Skeletal muscle tissue (tissue), 4 donors: ENCODE data around the gene CCBE1. TPM values are rescaled to one million over a fixed set of nuclear protein-coding genes. Genes with fewer than 3 reads are reported as not detected.
"Not testable (repeated sequence)": the region's sequence is repeated elsewhere in the genome, so short reads cannot be mapped to it uniquely, and the experiment has no call there.

Source experiments
- H3K27ac ChIP-seq: one replicate; pipeline ENCODE4 v1.7.0; 2013; ENCODE audit warnings: mild to moderate bottlenecking, low read depth, low read length, inconsistent platforms
- H3K27me3 ChIP-seq, 3 donors: one replicate each; pipeline ENCODE4 v1.7.0; 2013; ENCODE audit warnings: low read length in 3 of 3; ENCODE audit not compliant: control insufficient read depth in 3 of 3, insufficient read depth in 3 of 3
- H3K36me3 ChIP-seq, 3 donors: one replicate each; pipeline ENCODE4 v1.7.0; 2013; ENCODE audit warnings: low read length in 3 of 3; ENCODE audit not compliant: control insufficient read depth in 3 of 3, insufficient read depth in 3 of 3
- H3K4me1 ChIP-seq, 3 donors: one replicate each; pipeline ENCODE4 v1.7.0; 2013; ENCODE audit warnings: low read length in 3 of 3, mild to moderate bottlenecking in 3 of 3; ENCODE audit not compliant: control insufficient read depth in 3 of 3, insufficient read depth in 3 of 3
- H3K4me3 ChIP-seq, 3 donors: one replicate each; pipeline ENCODE4 v1.7.0; 2013; ENCODE audit warnings: low read length in 3 of 3
- H3K9ac ChIP-seq, 3 donors: one replicate each; pipeline ENCODE4 v1.7.0; 2013; ENCODE audit warnings: low read length in 3 of 3, mild to moderate bottlenecking in 3 of 3, moderate library complexity in 2 of 3, low read depth in 1 of 3
- H3K9me3 ChIP-seq, 3 donors: one replicate each; pipeline ENCODE4 v1.7.0; 2013; ENCODE audit warnings: low read length in 3 of 3; ENCODE audit not compliant: control insufficient read depth in 3 of 3
- total RNA-seq: library from RNA; depleted of rRNA; stranded (reverse); fragments of >200 nt; gene quantifications from one replicate; pipeline ENCODE4 v1.2.3, GENCODE V29; 2014
- donor health status: Osteomylitis.

Gene CCBE1
- total RNA-seq, 1 donor from 2014 or later, result 2.6 TPM

DNA sequence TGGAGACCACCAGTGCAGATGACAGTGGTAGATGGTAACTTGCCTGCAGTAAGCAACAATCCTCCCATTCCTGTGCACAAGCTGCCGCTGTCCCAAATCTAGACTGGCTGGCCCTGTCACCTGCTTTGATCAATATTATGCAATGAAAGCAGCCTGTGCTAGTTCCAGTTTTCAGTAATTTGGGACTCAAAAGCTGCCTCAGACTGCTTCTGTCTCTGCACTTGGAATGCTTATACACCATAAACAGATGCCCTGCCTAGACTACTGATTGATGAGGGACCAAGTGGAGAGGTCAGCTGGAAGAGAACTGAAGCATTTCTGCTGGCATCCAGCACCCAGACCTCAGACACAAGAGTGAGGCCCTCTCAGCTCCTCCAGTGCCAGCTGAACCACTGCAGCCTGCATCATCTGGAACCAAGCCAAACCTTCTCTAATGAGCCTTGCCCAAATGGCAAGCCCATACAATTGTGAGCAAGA is 24.9 kb downstream of the CCBE1 start:
- Histone ChIP-seq H3K9ac (no peak overlapping the region), H3K36me3 (no peaks in the 10 kb centered on the region), H3K9me3 (no peaks in the 10 kb centered on the region), H3K4me3 (no peak overlapping the region), H3K4me1 (no peaks in the 10 kb centered on the region), H3K27ac (no peak overlapping the region), H3K27me3 (no peaks in the 10 kb centered on the region)

DNA sequence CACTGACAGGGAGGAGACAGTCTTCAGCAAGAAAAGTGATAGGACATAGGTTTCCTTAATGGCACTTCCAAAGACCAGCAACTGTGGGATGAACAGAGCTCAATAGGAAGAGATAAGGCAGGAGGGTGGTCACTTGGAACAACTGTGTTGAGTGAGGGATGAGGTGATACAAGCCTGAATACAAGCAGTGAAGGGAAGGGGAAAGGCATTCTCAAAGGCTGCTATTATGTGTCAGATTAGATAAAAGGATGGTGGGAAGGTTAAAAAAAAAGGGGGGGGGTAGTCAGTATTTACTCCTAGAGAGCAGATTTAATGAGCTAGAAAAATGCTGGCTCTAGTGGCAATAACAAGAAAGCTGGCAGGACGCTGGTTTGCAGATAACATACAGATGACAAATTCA is 25.7 kb downstream of the CCBE1 start:
- no peaks in the 10 kb centered on the region for H3K27me3 ChIP-seq
- no peaks in the 10 kb centered on the region for H3K9me3 ChIP-seq
- H3K27ac ChIP-seq, result no peak overlapping the region
- H3K9ac ChIP-seq, result no peak overlapping the region
- no peak overlapping the region for H3K4me3 ChIP-seq
- H3K36me3 ChIP-seq, result no peaks in the 10 kb centered on the region
- H3K4me1 ChIP-seq, result no peaks in the 10 kb centered on the region

DNA sequence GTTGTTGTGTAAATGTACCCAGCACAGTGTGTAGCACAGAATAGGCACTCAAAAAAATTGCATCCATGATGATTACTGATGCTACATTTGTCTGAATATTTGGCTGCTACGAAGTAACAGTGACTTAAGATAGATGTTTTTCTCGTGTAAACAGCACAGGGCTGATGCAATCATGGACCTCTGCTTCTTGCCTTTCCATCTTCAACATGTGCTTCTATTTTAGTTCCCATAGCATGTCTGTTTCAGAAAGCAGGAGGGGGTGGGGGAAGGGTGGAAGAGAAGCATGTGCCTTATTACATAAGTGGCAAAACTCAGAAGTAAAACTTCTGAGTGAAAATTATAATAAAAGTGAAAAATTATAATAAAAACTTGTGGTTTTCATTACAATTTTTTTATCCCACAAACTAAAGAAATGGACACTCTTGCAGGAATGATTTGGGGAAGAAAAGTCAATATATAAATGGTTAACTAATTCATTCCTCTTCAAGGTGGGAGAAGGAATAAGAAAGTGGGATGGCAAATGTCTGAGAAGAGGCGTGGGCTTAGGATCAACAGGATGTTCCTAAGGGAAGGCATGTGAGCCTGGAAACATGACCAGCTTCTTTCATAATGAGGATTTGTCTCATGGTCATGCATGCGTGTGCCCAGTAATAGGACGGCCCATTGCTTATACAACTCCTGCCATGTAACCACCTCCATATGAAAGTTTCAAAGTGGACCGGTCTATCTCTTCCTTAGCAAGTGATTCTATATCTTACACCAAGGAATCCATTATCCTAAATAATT is 27.2 kb downstream of the CCBE1 start:
- Histone ChIP-seq H3K27me3 (no peaks in the 10 kb centered on the region), H3K9me3 (no peaks in the 10 kb centered on the region), H3K4me3 (no peak overlapping the region), H3K4me1 (no peaks in the 10 kb centered on the region), H3K27ac (no peak overlapping the region), H3K36me3 (no peaks in the 10 kb centered on the region), H3K9ac (no peak overlapping the region)

DNA sequence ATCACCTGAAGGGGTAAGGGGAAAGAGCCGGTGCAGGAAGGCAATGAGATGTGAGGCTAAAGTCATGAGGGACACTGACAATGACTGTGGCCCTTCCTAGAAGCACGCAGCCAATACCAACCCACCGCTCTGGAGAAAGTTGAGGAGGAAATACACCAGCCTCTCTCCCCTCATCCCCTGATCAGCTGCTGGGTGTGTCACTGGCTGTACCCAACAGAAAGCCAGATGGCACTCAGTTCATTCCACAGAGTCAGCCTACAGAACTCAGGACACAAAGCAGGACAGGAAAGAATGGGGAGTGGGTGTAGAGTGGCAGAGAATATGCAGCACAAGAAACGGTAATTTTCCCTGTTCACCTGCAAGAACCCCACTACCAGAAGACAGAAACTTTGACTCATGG is 29.7 kb downstream of the CCBE1 start:
- no peak overlapping the region for H3K27ac ChIP-seq
- no peak overlapping the region for H3K4me3 ChIP-seq
- no peaks in the 10 kb centered on the region for H3K9me3 ChIP-seq
- no peaks in the 10 kb centered on the region for H3K36me3 ChIP-seq
- H3K9ac ChIP-seq, result no peak overlapping the region
- no peaks in the 10 kb centered on the region for H3K4me1 ChIP-seq
- H3K27me3 ChIP-seq, result no peaks in the 10 kb centered on the region

DNA sequence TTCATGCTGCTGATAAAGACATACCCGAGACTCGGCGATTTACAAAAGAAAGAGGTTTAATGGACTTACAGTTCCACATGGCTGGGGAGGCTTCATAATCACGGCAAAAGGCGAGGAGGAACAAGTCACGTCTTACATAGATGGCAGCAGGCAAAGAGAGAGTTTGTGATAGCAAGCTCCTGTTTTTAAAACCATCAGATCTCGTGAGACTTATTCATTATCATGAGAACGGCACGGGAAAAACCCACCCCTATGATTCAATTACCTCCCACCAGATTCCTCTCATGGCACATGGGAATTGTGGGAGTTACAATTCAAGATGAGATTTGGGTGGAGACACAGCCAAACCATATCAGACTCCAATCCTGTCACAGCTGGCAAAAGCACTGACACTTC is 31.2 kb downstream of the CCBE1 start:
- H3K27ac ChIP-seq, H3K36me3 ChIP-seq, H3K9me3 ChIP-seq, H3K4me3 ChIP-seq, H3K9ac ChIP-seq, H3K27me3 ChIP-seq, H3K4me1 ChIP-seq: not testable (repeated sequence)

DNA sequence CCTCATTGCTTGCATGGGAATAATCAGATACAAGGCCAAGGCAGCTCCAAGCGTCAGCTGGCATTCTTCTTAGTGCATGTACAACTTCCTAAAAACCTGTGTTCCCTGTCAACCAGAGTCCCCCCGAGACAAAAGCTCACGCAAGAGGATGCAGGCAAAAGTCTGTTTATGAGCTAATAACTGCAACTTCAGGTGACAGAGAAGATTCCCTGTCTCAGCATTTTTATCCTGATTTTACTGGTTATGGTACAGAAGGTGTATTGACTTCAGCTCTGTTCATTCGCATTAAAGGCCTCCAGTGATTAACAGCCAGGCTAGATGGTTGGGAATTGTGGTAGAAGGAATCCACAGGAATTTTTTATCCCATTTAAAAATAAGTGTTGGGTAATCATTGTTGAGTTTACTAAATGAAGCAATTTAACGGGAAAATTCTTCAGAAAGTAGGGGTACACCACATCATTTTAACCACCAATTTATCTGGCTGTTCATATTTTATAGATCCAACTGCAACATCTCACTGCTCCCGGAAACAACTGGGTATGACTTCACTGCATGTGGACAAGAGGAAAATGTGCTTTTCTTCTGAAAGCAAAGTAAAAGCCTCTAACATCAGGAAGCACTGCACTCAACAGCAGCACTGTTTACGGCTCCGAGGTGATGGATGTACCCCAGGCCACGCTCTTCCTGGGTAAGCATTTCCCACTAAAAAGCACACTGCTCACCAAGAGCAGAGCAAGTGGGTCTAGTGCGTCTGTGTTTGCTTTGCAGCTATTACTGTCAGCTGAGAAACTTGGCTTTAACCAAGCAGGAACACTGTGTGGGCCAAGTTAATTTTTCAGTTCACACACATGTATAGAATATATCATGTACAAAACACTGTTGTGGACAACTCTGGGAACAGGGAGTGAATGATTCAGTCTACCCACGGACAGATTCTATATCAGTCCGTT is 31.9 kb downstream of the CCBE1 start:
- H3K27me3 ChIP-seq, result no peaks in the 10 kb centered on the region
- H3K9ac ChIP-seq, result no peak overlapping the region
- H3K27ac ChIP-seq, result no peak overlapping the region
- no peak overlapping the region for H3K4me3 ChIP-seq
- H3K9me3 ChIP-seq, result no peaks in the 10 kb centered on the region
- H3K4me1 ChIP-seq, result no peaks in the 10 kb centered on the region
- no peaks in the 10 kb centered on the region for H3K36me3 ChIP-seq

DNA sequence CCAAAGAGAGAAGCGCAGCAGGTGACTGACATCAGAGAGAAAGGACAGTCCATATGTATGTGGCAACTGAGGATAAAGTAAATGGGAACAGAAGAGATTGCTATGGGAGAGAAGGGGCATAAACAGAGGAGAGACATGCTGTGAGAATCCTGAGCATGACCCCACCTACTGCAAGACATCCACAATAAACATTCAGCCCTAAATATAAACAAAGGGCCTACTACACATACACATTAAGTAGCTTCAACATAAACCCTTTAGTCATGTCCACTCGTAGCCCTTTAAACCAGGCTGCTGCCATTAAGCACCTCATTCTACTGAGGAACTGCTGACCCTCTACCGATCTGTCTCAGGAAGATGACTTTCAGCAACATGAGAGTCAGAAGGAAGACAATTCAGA is 32.9 kb downstream of the CCBE1 start:
- Histone ChIP-seq H3K36me3 (no peaks in the 10 kb centered on the region), H3K4me1 (peaks cover 0 to 4% (median 0%) of the 10 kb centered on the region in 3 donors), H3K4me3 (no peak overlapping the region), H3K9me3 (no peaks in the 10 kb centered on the region), H3K9ac (no peak overlapping the region), H3K27ac (no peak overlapping the region), H3K27me3 (no peaks in the 10 kb centered on the region)

DNA sequence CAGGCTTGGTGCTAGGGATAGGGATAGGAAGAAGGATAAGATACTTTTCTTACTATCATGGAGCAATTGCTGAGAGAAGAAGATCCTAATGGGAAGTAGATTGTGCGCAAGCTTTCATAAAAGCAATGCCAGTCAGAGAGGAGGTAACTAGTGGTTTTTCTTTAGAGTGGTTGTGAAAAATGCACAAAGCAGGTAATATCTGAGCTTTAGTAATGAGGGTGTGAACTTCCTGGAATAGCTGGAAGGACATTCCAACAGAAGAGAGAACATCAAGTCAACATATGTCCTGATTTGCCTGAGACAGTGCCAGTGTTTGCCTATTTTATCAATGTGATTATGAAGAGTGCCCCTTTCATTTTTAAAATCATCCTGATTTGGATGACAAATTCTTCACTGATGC is 34.1 kb downstream of the CCBE1 start:
- no peaks in the 10 kb centered on the region for H3K27me3 ChIP-seq
- H3K4me3 ChIP-seq, result no peak overlapping the region
- H3K9me3 ChIP-seq, result no peaks in the 10 kb centered on the region
- peaks cover 0 to 4% (median 0%) of the 10 kb centered on the region in 3 donors for H3K4me1 ChIP-seq
- H3K9ac ChIP-seq, result no peak overlapping the region
- no peaks in the 10 kb centered on the region for H3K36me3 ChIP-seq
- H3K27ac ChIP-seq, result no peak overlapping the region

DNA sequence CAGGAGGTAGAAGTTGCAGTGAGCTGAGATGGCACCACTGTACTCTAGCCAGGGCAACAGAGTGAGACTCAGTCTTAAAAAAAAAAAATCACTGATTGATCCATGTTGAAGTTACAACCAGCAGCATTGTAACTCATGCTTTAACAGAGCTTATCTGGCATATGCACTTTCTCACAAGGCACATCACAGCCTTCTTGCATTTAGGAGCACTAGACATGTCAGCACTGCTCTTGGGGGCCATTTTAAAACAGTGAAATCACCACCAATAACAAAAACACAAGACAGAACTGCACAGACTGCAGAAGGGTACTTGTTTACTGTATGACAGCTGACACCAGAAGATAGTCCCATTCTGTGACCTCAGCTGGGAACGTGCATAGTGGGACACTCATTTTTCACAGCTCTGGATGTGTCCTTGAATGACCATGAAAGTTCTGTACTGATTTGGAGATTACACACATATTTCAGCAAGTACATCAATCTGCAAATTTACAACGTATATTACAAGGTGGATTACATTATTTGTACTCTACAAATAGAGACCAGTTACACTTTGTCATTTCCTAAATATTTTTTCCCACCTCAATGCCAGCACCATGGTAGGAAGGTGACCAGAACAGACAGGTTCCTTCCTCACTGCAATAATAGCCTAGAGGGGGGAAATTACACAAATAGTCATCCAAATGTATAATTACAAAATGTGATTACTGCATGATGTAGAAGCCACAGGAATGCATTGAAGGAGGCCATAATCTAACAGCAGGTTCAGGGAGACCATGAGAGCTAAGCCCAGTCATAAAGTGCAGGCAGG is 35.1 kb downstream of the CCBE1 start:
- Histone ChIP-seq H3K27ac (no peak overlapping the region), H3K9ac (no peak overlapping the region), H3K4me3 (no peak overlapping the region), H3K4me1 (peaks cover 0 to 4% (median 0%) of the 10 kb centered on the region in 3 donors), H3K9me3 (no peaks in the 10 kb centered on the region), H3K36me3 (no peaks in the 10 kb centered on the region), H3K27me3 (no peaks in the 10 kb centered on the region)
